Fibroblast of skin of scalp (primary cell): ENCODE data around the gene PIGX.
"Not testable (repeated sequence)": the region's sequence is repeated elsewhere in the genome, so short reads cannot be mapped to it uniquely, and the experiment has no call there.

Experiments used
- DNase-seq: peaks from one replicate; pipeline ENCODE4 v3.0.0-alpha.2; 2013

PIGX gene

GRCh38 chr3:196706327-196706726 lies 5.8 kb upstream of the PIGX start:
- DNase-seq, result no peak

DNA sequence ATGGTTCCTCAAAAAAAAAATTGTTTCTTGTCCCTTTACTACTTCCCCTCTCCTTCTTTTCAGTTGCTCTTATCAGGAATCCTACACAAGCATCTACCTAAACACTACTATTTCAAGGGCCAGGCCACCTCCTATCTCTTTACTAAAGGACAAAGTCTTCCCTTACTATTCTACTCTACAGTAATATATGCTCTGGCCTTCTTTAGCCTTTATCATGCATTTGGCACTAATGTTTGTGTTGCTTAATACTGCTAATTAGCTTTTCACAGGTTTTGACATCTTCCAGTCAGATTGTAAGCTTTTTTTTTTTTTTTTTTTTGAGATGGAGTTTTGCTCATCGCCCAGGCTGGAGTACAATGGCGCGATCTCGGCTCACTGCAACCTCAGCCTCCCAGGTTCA lies 5.4 kb upstream of the PIGX start:
- no peak for DNase-seq

GRCh38 chr3:196707566-196707965 lies 4.6 kb upstream of the PIGX start:
- no peak for DNase-seq

DNA sequence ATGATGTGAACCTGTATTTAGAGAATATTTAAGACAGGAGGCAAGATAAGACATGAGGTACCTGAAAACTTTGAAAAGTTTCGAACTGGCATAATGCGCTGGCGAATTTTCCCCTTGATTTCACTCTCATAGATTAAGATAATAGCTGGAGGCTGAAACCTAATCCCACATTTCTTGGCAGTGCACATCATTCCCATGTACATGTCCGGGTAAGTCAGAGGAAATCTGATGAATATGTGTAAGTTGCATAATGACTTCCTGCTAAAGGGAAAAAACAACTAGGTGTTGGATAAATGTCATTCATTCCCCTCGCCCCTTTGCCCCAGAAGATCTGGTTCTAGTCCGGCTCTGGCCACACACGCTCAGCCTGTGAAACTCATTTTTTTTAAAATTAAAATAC lies 3.7 kb upstream of the PIGX start:
- no peak for DNase-seq

GRCh38 chr3:196712514-196713413 lies 587 bp downstream of the PIGX start:
- DNase-seq, result peak; percentile 46

GRCh38 chr3:196717162-196717561 lies 5.0 kb downstream of the PIGX start:
- not testable (repeated sequence) for DNase-seq

GRCh38 chr3:196721097-196721496 lies 8.9 kb downstream of the PIGX start:
- DNase-seq, result no peak

DNA sequence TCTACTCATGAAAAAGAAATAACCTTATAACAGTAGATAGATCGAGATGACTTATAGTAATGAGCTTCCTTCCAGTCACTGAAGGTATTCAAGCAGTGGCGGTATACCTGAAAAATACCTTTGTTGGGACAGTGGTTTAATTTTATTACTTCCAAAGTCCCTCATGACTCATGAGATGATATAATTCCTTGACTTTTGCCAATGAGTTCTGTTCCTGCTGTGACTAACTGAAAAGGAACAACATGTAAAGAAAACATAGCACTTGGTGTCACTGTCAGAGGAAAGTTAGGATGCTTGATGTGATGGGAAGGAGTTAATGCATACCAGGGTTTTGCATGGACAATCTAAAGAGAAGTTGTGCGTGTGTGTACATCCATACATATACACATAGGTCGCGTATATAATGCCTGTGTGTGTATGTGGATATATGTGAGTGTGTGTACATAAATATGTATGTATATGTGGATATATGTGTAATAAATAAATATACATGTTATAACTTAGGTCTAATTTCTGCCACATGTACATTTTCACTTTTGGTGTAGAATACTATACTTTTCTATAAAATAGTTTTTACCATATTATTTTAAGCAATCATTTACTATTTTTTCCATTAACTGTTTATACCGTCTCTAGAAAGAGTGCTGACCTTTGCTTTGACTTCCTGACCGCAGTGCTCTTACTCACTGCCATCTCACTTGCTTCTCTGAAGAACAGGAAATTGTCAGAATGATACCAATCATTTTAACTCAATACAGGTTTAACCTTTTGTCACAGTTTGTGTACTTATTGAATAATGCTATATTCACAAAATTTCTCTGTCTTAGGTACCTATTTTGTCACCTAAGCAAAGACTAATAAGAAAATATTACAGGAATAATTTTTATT lies 14.9 kb downstream of the PIGX start:
- DNase-seq, result peak; percentile 23

GRCh38 chr3:196735751-196736150 lies 23.6 kb downstream of the PIGX start:
- DNase-seq, result peak; percentile 57

GRCh38 chr3:196736670-196737374 lies 24.6 kb downstream of the PIGX start:
- DNase-seq, result no peak

DNA sequence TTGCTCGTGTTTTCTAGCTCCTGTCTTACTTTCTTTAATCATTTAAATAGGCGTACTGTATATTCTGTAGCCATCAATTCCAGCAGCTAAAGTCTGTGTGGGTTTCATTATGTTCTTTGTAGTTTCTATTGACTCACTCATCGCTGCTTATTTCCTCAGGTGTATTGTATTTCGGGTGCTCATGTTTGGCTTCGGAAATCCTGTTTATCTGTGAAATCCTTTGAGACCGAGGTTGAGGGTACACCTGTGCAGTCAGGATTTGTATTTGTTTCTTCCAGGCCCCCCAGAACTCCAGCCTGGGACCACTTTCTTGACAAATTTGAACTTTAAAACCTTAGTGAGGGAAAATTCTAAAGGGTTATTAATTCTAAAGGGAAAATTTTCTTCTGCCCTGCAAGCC lies 25.5 kb downstream of the PIGX start:
- no peak for DNase-seq

DNA sequence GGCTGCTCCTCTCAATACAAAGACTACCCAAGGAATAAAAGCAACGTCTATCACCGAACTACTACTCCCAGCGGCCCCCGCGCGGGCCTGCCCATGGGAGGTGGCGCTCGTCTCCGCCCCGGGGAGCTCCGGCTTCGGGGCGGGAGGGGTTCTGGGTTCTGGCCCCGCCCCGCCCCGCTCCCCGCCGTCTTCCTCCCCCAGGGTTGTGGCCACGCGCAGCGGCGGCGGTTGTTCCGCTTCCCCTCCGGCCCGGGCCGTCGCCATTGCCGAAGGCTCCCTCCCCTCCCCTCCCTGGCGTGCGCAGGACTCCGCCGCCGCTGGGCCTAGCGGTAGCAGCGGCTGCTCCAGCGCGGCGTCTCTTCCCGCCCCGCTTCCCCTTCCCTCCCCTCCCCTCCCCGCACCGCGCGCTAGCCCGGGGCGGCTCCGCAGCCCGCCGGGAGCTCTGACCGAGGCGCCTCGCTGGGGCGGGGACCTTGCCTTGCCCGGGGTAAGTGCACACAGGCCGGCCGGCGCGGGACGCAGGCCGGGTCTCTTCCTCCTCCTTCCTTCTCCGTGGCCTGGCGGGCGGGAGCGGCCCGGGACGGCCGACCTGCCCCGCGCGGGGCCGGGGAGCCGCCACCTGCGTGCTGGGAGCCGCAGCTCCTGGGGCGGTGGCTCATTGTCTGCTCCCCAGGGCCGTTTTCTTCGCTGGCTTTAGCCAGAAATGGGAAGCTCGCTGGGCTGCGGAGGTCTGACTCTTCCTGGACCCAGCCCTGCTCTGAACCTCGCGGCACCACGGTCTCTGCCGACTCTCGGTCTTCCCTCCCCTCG lies 27.7 kb downstream of the PIGX start, which contains the start of gene PAK2:
Gene PAK2, plus strand, starts transcription at position 187 of the 810 bp plus-strand sequence. CDS start 42,790 bp downstream, outside the sequence.
- DNase-seq, result peak; percentile 91

GRCh38 chr3:196740481-196741248 lies 28.5 kb downstream of the PIGX start:
- peak; percentile 53 for DNase-seq

DNA sequence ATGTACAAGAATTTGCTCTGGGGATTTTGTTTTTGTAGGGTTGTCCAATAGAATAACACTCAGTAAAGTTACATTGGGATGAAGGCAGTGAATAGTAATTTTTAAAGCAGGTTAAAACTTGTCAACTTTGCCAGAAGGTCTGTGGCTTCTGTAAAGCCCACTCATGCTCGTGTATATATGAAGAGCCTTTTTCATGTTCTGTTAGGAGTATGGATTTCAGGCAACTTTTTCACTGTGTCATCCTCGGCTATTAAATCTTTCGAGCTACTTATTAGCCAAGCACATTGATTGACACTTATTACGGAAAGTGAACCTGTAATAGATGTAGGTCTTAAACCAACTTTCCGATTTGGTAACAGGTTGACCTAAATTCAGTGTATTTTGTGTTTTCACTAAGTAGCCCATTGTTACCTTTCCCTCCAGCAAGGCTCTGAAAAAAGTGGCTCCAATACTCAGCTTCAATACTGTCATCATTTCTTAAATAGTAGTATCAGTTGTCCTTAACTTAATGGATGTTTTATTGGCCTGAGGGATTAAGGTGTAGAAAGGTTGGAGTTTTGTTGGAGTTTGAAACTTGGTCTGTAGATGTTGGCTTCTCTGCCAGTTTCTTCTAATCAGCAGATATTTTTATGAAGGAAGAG lies 29.2 kb downstream of the PIGX start:
- DNase-seq, result no peak

GRCh38 chr3:196743569-196743968 lies 31.4 kb downstream of the PIGX start:
- not testable (repeated sequence) for DNase-seq

DNA sequence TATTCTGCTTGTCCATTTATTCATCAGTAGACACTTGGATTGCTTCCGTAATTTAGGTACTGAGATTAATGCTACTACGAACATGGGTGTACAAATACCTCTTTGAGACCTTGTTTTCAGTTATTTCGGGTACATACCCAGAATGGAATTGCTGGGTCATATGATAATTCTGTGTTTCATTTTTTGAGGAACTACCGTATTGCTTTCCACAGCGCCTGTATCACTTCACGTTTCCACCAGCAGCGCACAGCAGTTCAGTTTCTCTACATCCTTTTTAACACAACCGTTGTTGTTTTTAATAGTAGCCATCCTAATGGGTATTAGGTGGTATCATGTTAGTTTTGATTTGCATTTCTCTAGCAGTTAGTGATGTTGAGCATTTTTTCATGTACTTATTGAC lies 36.9 kb downstream of the PIGX start:
- DNase-seq, result no peak

DNA sequence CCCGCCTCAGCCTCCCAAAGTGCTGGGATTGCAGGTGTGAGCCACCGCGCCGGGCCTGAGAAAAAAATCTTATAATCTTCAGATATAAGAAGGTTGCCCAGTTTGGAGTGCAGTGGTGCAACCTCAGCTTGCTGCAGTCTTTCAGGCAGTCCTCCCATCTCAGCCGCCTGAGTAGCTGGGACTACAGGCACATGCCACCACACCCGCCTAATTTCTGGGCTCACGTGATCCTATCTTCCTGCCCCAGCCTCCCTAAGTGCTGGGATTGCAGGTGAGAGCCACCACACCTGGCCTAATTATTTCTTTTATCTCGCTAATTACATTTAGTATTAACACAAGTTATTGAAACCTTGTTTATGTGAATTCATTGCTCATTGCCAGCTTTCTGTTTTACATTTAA lies 41.0 kb downstream of the PIGX start:
- no peak for DNase-seq

DNA sequence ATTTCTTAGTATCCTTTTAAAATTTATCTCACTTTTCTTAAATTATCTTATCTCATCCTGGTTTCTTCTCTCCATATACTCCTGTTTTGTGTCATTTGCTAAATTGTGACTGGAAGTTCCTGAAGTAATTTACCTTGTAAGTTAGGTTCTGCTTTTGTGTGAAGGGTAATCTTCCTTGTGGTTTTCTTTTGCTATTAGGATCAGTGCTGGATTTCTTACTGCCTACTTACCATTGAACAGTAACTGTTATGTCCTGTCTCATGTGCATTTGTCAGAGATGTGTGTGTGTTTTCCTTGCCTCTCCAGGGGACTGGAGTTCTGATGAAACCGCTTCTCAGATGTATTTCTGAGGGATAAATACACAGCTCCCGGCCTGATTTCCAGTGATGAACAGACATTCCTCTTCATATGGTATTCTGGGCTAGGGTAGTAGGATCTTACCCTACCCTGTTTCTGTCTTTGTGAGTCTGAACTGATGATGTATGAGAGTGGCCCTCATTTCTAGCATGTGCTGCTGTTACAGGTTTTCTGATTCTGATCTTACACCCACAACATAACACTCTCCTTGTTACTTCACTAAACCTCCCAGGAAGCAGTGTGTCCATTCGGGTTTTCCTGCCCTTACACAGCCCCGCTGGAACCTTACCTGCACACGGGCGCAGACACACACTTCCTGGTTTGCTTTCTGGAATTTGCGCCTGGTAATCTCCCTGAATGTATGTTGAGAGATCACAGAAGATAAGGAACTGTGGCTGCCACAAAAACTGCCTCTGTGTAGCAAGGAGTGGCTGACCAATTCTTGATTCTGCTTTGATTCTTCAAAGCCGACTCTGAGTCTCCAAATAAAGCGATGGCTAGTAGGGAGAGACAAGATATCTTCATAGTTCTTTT lies 42.2 kb downstream of the PIGX start:
- DNase-seq, result peak; percentile 39

GRCh38 chr3:196756732-196757131 lies 44.6 kb downstream of the PIGX start:
- DNase-seq, result no peak
